Measurements from ENCODE around the gene WTIP. TPM values are rescaled to one million over a fixed set of nuclear protein-coding genes. Genes with fewer than 3 reads are reported as not detected.

WTIP gene
- total and polyA plus RNA-seq, 2 donors (not counting 3 experiments of a cell fraction or from before 2014, with no cell fraction given) = 22.4 to 25.7 TPM

DNA sequence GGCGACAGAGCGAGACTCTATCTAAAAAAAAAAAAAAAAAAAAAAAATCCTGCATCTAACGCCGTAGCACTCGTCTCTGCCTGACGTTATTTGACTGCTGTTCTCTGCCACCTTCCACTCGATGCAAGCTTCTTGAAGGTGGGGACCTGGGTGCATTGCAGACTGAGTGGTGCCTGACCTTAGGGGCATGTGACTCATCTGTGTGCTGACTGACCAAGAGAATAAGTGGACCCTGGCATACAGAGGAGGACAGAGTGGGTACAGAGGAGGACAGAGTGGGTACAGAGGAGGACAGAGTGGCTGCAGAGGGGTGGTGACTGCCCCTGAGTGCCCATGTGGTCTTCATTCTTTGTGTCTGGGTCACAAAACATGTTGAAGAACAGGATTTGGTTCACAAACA, 7.6 kb downstream of the WTIP start:
- dilution Hi-C loops (cut with MboI; ENCODE audit: extremely low pct_ligation_motif_present, low sequenced_read_pairs) = no loop called here
- no peaks in the 10 kb centered on the region for H3K27me3 ChIP-seq (ENCODE audit: control insufficient read depth in 2 of 2, insufficient read depth in 2 of 2, low read length in 2 of 2)
- TF ChIP-seq GATA2 (IDR thresholded peaks at IDR 0.05; ENCODE audit: insufficient read depth, insufficient read length, low read depth, low read length) (no peak), CTCF (IDR thresholded peaks at IDR 0.05; ENCODE audit: extremely low read depth in 1 of 2, insufficient read depth in 1 of 2, low read depth in 1 of 2, low read length in 2 of 2) (no peak), EZH2 (IDR thresholded peaks at IDR 0.05; ENCODE audit: borderline replicate concordance, low read depth, low read length, severe bottlenecking) (no peak), MYC (IDR thresholded peaks at IDR 0.05; ENCODE audit: low read depth, low read length) (no peak), POLR2AphosphoS5 (IDR thresholded peaks at IDR 0.05; ENCODE audit: insufficient read depth, low read depth, low read length) (no peak), POLR2A (IDR thresholded peaks at IDR 0.05; ENCODE audit: low read depth, low read length) (no peak), JUN (IDR thresholded peaks at IDR 0.05; ENCODE audit: borderline replicate concordance, insufficient read depth, insufficient read length, low read depth) (no peak), FOS (IDR thresholded peaks at IDR 0.05; ENCODE audit: borderline replicate concordance, insufficient read depth, low read length) (no peak)
- TF ChIP-seq, protein P1, sequence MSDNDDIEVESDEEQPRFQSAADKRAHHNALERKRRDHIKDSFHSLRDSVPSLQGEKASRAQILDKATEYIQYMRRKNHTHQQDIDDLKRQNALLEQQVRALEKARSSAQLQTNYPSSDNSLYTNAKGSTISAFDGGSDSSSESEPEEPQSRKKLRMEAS (IDR thresholded peaks at IDR 0.05; ENCODE audit: insufficient read depth, insufficient read length) = no peak
- H3K9me1 ChIP-seq (replicated peaks; ENCODE audit: control insufficient read depth, extremely low read depth, insufficient read depth, low read length) = no peaks in the 10 kb centered on the region
- H3K4me3 ChIP-seq (replicated peaks in 1 of 3; ENCODE audit: insufficient read depth in 1 of 3, low read depth in 1 of 3, low read length in 3 of 3) = no peak overlapping the region
- FAIRE-seq = no peak
- no peaks in the 10 kb centered on the region for H3K4me1 ChIP-seq (ENCODE audit: control insufficient read depth, extremely low read depth, insufficient read depth, low read length)
- CTCF ChIA-PET = no interaction called here
- peaks cover 0 to 23% of the 10 kb centered on the region in 2 experiments for H3K36me3 ChIP-seq (ENCODE audit: control insufficient read depth in 2 of 2, extremely low read depth in 1 of 2, insufficient read depth in 2 of 2, low read length in 2 of 2)
- no peak overlapping the region for H3K27ac ChIP-seq (ENCODE audit: insufficient read depth, low read depth, low read length)
- BruUV-seq (replicated peaks) = no TSS peak
- DNase-seq (ENCODE audit: low read depth, low spot score) = no peak
- intact Hi-C loops (cut with micrococcal nuclease) = no loop called here
- no peak overlapping the region for H3K4me2 ChIP-seq (ENCODE audit: insufficient read depth, low read length)
- POLR2A ChIA-PET = no interaction called here
- H3K9me3 ChIP-seq (replicated peaks; ENCODE audit: control insufficient read depth, insufficient read depth, low read length) = no peaks in the 10 kb centered on the region
- no peak overlapping the region for H2AFZ ChIP-seq (ENCODE audit: low read depth, low read length)
- peaks cover 23% of the 10 kb centered on the region for H3K79me2 ChIP-seq (ENCODE audit: control insufficient read depth, insufficient read depth, low read length)
- no peaks in the 10 kb centered on the region for H4K20me1 ChIP-seq (replicated peaks; ENCODE audit: control insufficient read depth, extremely low read depth, insufficient read depth, low read length)
- no peak overlapping the region for H3K9ac ChIP-seq (replicated peaks; ENCODE audit: extremely low read depth, insufficient read depth, low read length)

All from endothelial cell of umbilical vein (primary cell).